Mesothelial cell of epicardium (in vitro differentiated cells): ENCODE measurements around the gene GNA12. TPM values are rescaled to one million over a fixed set of nuclear protein-coding genes. Genes with fewer than 3 reads are reported as not detected.
"Not testable (repeated sequence)": the region's sequence is repeated elsewhere in the genome, so short reads cannot be mapped to it uniquely, and the experiment has no call there.

Experiments
- DNase-seq, 2 experiments: peaks; one replicate each; pipeline ENCODE4 v3.0.0; 2021; ENCODE audit warnings: low spot score in 2 of 2; ENCODE audit not compliant: unreplicated experiment in 2 of 2
- H3K27ac Mint-ChIP-seq: 2 replicates; pipeline ENCODE4 v1.8.0; 2021; ENCODE audit warnings: mixed read lengths
- H3K27me3 Mint-ChIP-seq: 2 replicates; pipeline ENCODE4 v1.8.0; 2021; ENCODE audit warnings: low read depth, mixed read lengths
- H3K36me3 Mint-ChIP-seq: 2 replicates; pipeline ENCODE4 v1.8.0; 2021; ENCODE audit warnings: mixed read lengths
- H3K4me1 Mint-ChIP-seq: 2 replicates; pipeline ENCODE4 v1.8.0; 2021; ENCODE audit warnings: mixed read lengths
- H3K4me3 Mint-ChIP-seq: 2 replicates; pipeline ENCODE4 v1.8.0; 2021; ENCODE audit warnings: mild to moderate bottlenecking, moderate library complexity, mixed read lengths
- H3K9me3 Mint-ChIP-seq: 2 replicates; pipeline ENCODE4 v1.8.0; 2021; ENCODE audit warnings: mixed read lengths
- total RNA-seq: library from RNA; stranded (reverse); gene quantifications from 3 replicates; pipeline ENCODE4 v1.2.1, GENCODE V29; 2021
- TF ChIP-seq, protein P1 (sequence below): fragments of 200-600 bp; sonication (generic); IDR thresholded peaks from one replicate; pipeline ENCODE4 v1.5.0; 2021; ENCODE audit warnings: antibody characterized with exemption; ENCODE audit not compliant: unreplicated experiment

The GNA12 gene
- total RNA-seq, 1 donor from 2014 or later: 57.1 TPM

DNA sequence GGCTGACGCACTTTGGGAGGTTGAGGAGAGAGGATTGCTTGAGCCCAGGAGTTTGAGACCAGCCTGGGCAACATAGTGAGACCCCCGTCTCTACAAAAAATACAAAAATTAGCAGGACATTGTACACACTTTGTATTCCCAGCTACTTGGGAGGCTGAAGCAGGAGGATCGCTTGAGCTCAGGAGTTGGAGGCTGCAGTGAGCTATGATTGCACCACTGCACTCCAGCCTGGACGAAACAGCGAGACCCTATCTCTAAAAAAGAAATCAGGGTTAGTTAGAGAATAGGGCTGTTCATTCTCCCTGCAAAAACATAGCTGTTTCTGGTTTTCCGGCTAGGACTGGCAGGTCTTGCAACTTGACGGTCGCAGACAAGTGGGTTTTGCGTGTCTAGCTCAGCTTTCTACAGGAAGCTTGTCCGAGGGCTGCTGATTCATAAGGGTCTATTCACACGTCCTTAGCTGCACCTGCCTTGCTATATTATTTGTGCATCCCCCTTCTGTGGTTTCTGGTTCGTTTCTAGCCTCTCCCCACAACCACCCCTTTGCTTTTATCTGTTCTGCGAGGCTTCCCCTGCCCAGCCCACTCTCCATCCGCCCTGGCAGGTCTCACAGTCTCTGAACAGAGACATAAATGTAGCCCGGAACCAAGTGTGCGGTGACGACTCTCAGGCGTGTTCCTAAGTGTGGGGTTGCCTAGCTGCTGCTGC is 145.4 kb downstream of the GNA12 start:
- Mint-ChIP-seq H3K27me3 (peaks cover 23% of the 10 kb centered on the region), H3K9me3 (no peaks in the 10 kb centered on the region), H3K36me3 (no peaks in the 10 kb centered on the region), H3K4me1 (no peaks in the 10 kb centered on the region), H3K27ac (no peak overlapping the region), H3K4me3 (no peak overlapping the region)
- DNase-seq: no peak
- TF ChIP-seq, protein P1, sequence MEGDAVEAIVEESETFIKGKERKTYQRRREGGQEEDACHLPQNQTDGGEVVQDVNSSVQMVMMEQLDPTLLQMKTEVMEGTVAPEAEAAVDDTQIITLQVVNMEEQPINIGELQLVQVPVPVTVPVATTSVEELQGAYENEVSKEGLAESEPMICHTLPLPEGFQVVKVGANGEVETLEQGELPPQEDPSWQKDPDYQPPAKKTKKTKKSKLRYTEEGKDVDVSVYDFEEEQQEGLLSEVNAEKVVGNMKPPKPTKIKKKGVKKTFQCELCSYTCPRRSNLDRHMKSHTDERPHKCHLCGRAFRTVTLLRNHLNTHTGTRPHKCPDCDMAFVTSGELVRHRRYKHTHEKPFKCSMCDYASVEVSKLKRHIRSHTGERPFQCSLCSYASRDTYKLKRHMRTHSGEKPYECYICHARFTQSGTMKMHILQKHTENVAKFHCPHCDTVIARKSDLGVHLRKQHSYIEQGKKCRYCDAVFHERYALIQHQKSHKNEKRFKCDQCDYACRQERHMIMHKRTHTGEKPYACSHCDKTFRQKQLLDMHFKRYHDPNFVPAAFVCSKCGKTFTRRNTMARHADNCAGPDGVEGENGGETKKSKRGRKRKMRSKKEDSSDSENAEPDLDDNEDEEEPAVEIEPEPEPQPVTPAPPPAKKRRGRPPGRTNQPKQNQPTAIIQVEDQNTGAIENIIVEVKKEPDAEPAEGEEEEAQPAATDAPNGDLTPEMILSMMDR: no peak

GRCh38 chr7:2694122-2694436 is 150.0 kb downstream of the GNA12 start:
- not testable (repeated sequence) for H3K4me3 Mint-ChIP-seq, H3K9me3 Mint-ChIP-seq, H3K36me3 Mint-ChIP-seq, H3K4me1 Mint-ChIP-seq, DNase-seq, H3K27ac Mint-ChIP-seq
- peaks cover 33% of the 10 kb centered on the region for H3K27me3 Mint-ChIP-seq

DNA sequence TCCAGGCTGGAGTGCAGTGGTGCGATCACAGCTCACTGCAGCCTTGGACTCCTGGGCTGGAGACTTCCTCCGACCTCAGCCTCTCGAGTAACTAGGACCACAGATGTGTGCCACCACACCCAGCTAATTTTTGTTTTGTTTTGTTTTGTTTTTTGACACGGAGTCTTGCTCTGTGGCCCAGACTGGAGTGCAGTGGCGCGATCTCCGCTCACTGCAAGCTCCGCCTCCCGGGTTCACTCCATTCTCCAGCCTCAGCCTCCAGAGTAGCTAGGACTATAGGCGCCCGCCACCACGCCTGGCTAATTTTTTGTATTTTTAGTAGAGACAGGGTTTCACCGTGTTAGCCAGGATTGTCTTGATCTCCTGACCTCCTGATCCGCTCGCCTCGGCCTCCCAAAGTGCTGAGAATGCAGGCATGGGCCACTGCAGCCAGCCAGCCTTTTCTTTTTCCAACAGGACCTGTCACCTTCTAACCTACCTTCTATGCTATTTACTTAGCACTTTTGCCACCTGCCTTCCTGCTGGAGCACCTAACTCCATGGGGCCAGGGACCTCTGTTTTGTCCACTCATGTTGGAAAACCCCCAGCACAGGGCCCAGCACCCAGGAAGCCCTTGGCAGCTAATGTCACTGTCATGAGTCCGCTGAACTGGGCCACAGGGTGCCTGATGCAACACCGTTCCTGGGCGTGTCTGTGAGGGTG is 150.5 kb downstream of the GNA12 start:
- not testable (repeated sequence) for H3K36me3 Mint-ChIP-seq, H3K27ac Mint-ChIP-seq
- H3K27me3 Mint-ChIP-seq: peaks cover 35% of the 10 kb centered on the region

DNA sequence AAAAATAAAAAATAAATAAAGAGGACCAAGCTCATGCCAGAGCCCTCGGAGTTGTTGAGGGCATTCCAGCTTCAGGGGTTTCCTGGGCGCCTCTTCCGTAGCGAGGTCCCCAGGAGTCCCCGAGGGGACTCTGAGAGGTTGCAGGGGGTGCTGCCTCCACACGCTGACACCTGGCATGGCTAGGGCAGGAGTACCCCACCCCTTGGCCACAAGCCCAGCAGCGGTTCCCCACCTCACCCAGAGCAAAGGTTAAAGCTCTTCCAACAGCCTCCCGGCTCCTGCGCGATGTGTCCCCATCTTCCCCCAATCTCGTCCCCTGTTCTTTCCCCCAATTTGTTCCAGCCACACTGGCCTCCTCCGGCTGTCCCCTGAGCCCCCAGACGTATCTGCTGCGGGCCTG is 151.6 kb downstream of the GNA12 start:
- Mint-ChIP-seq H3K4me1 (peaks cover 7% of the 10 kb centered on the region), H3K36me3 (no peaks in the 10 kb centered on the region), H3K4me3 (no peak overlapping the region), H3K27me3 (peaks cover 41% of the 10 kb centered on the region), H3K9me3 (no peaks in the 10 kb centered on the region), H3K27ac (no peak overlapping the region)
- TF ChIP-seq, protein P1: no peak
- no peak for DNase-seq

More for the DNA sequence above, 150.5 kb downstream of the GNA12 start:
- H3K4me3 Mint-ChIP-seq, H3K9me3 Mint-ChIP-seq, DNase-seq, H3K4me1 Mint-ChIP-seq: not testable (repeated sequence)

GRCh38 chr7:2691932-2692439 is 152.1 kb downstream of the GNA12 start:
- not testable (repeated sequence) for H3K4me3 Mint-ChIP-seq, H3K9me3 Mint-ChIP-seq, DNase-seq, H3K4me1 Mint-ChIP-seq, H3K36me3 Mint-ChIP-seq, H3K27ac Mint-ChIP-seq
- peaks cover 44% of the 10 kb centered on the region for H3K27me3 Mint-ChIP-seq

- Mint-ChIP-seq H3K4me1 (peaks cover 7% of the 10 kb centered on the region), H3K9me3 (no peaks in the 10 kb centered on the region), H3K27ac (no peak overlapping the region), H3K4me3 (no peak overlapping the region), H3K27me3 (peaks cover 51% of the 10 kb centered on the region), H3K36me3 (no peaks in the 10 kb centered on the region)
- no peak for DNase-seq
- TF ChIP-seq, protein P1: no peak
Measured at GRCh38 chr7:2691011-2691707, 152.9 kb downstream of the GNA12 start.
